GM12892 (cell line): ENCODE measurements around the gene DHX35.

Source experiments
- POLR2A ChIP-seq: IDR thresholded peaks from 2 replicates; pipeline ENCODE4 v1.6.1; 2011; ENCODE audit warnings: low read depth, low read length, control low read depth
- POLR2AphosphoS5 ChIP-seq: IDR thresholded peaks from 2 replicates; pipeline ENCODE4 v1.6.1; 2011; ENCODE audit warnings: low read depth, low read length, control low read depth

GRCh38 chr20:39052676-39053075 is 90.5 kb downstream of the DHX35 start:
- TF ChIP-seq POLR2A, result no peak
- TF ChIP-seq POLR2AphosphoS5, result no peak
